Peyer's patch (tissue), 4 donors: ENCODE results near the gene NDOR1.

Experiments
- POLR2A ChIP-seq, 2 donors: fragments of 450-650 bp; IDR thresholded peaks; one replicate each; pipeline ENCODE4 v1.5.1; 2017; ENCODE audit warnings: antibody characterized with exemption in 2 of 2, mild to moderate bottlenecking in 2 of 2, moderate library complexity in 2 of 2
- TF ChIP-seq, protein P1 (sequence below), 6 experiments: fragments of 450-650 bp in 4 of 6; fragments of 200-600 bp in 2 of 6; sonication (generic) in 1 of 6; IDR thresholded peaks; one replicate each; pipeline ENCODE4 v1.5.1; 2017 to 2019; ENCODE audit warnings: antibody characterized with exemption in 6 of 6, mild to moderate bottlenecking in 3 of 6, moderate library complexity in 1 of 6

DNA sequence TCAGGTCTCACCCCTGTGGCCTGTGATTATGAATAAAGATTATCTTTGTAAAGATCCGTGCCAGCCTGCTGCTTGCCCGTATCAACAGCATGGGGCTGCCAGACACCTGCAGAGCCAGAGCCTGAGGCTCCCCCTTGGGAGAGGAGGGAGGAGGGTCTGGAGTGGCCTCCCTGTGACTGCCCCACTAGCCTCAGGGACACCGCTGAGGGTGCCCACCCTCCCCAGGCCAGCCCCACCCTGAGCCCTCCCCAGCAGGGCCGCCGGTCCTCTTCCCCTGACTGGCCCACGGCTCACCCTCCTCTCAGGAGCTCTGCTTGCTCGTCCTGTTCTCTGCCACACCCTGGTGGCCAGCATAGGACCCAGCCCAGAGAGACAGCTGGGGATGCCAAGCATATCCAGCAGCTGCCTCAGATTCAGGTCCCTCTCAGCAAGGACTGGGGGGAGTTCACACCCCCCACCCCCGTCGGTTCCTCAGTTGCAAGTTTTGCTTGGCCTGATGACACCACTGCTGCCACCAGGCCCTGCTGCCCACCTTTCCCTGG, 15.1 kb upstream of the NDOR1 start:
- TF ChIP-seq, protein P1, sequence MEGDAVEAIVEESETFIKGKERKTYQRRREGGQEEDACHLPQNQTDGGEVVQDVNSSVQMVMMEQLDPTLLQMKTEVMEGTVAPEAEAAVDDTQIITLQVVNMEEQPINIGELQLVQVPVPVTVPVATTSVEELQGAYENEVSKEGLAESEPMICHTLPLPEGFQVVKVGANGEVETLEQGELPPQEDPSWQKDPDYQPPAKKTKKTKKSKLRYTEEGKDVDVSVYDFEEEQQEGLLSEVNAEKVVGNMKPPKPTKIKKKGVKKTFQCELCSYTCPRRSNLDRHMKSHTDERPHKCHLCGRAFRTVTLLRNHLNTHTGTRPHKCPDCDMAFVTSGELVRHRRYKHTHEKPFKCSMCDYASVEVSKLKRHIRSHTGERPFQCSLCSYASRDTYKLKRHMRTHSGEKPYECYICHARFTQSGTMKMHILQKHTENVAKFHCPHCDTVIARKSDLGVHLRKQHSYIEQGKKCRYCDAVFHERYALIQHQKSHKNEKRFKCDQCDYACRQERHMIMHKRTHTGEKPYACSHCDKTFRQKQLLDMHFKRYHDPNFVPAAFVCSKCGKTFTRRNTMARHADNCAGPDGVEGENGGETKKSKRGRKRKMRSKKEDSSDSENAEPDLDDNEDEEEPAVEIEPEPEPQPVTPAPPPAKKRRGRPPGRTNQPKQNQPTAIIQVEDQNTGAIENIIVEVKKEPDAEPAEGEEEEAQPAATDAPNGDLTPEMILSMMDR (IDR thresholded peaks at IDR 0.05) = peak in 3 of 6 experiments; percentile 38 to 48 (median 38)
- TF ChIP-seq POLR2A (IDR thresholded peaks at IDR 0.05) = no peak
